GM19035 (cell line): ENCODE measurements around the gene KLHL26.

Experiments used
- ATAC-seq: cut with Tn5 transposase; IDR thresholded peaks from one replicate; pipeline ENCODE4 v1.9.1; 2021; ENCODE audit not compliant: unreplicated experiment

Gene KLHL26

GRCh38 chr19:18683109-18683957, 46.5 kb downstream of the KLHL26 start, which contains the start of gene CRTC1:
TSS of gene CRTC1 (plus strand) at chr19:18683680. CDS start at chr19:18683703, 23 bp downstream.
- peak; percentile 79 for ATAC-seq

DNA sequence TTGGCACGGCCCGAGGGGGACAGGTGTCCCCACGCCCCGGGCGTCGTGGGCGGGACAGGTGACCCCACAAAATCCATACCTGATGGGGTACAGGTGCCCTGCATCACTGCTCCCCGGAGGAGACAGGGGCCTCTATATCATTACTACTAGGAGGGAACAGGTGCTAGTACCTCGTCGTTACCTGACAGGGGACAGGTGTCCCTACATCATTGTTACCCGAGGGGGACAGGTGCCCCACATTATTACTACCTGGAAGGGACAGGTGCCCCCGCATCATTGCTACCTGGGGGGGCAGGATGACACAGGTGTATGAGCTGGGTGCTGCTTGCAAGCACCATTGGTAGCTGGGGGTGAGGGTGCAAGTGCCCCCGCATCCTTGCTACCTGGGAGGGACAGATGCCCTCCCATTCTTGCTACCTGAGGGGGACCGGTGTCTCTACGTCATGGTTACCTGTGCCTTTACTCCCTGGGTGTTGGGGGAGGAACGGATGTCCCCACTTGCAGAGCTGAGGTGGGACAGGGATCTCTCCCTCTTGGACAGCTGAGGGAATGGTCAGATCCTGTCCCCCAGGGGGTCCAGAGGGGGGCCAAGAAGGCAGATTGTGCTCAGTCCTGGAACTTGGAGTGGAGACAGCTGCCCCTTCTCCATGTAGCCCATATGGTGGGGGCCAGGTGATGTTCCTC, 47.3 kb downstream of the KLHL26 start:
- ATAC-seq: peak; percentile 5

DNA sequence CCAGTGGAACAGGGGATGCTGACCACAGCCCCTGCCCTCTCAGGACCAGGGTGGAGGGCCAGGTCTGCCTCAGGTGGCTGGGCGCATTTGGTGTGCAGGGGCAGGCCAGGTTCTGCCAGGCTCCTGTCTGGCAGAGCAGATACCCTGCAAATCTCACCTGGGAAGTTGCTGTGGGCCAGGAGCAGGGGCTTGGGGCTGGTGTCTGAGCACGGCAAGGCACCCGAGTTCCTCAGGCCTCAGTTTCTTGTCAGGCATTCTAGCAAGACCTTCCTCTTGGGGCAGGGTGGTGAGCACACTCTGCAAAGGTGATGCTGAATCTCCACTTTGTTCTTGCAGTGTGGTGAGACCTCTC, 47.8 kb downstream of the KLHL26 start:
- ATAC-seq: no peak

DNA sequence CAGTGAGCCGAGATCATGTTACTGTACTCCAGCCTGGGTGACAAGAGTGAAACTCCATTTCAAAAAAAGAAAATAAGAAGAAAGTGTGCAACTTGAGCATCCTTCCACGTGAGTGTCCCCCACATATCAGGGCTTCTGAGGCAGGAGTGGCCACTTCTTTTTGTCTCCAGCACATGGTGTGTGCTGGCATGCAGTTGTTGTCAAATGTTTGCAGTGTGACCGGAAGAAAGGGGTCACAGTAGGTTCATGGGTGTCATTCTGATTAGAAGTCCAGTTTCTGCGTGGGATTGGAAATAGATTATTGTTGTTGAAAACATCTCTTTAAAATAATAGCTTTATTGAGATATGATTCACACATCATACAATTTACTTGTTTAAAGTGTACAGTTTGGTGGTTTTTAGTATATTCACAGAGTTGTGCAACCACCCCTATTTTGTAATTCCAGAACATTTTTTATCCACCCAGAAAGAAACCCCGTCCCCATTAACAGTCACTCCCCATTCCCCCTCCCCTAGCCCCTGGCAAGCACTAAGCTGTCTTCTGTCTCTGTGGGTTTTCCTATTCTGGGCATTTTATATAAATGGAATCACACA, 48.9 kb downstream of the KLHL26 start:
- no peak for ATAC-seq

DNA sequence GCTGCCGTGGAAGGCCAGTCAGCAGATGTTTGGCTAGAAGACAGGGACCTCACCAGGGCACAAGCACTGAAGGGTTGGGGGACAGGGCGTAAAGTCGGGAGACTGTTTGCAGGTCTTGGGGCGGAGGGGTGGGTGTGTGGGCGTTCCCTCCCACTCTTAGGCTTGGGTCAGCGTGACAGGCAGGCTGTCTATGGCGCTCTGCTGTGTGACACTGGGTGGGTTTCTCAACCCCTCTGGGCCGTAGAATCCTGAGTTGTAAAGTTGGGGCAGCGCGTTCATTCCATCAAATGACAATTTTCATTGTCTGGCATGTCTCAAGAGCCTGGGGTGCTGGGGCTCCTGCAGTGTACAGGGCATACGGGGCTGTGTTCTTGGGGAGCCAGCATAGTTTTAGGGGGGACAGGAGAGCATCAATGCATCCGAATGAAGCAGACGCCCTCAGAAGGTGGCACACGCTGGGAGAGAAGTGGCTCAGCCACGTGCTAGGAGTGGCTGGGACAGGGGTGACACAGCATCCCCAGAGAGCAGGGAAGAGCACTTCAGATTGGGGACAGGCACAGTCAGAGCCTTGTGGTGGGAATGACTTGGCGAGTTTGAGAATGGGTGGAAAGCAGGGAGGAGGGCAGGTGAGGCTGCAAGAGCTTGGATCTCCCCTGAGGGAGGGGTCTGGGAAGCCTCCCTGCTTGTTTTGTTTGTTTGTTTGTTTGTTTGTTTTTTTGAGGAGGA, 51.1 kb downstream of the KLHL26 start:
- ATAC-seq: no peak

DNA sequence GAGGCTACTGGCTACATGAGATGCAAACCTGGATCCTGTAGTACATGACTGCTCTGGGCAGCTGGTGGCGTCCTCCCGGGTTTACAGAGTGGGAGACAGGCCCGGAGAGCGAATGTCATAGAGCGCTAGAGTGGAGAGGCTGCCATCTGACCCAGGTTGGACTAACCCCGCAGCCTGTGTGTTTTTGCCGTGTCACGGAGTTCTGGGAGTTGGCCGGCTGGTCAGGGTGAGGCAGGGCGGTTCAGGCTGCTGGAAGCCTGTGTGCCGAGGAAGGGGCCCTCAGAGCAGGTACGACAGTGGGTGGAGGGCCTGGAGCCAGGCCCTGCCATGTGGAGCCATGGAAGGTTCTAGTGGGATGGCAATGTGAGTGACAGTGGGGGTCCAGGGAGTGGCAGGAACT, 59.2 kb downstream of the KLHL26 start:
- ATAC-seq: no peak

DNA sequence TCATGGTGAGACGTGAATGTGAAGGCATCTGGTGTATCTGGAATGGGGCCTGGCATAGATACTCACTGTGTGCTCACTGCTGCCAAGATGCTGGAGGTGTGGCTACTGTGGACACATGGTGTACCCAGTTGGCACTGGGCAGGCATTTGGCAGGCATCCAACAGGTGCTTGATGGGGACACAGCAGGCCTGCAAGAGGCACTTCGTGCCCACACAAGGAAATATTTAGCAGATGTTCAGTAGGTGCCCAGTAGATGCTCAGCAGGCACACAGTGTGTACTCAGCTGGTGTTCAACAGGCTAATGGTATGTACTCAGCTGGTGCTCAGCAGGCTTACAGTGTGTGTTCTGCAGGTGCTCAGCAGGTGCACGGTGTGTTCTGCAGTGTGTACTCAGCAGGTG, 60.9 kb downstream of the KLHL26 start:
- no peak for ATAC-seq

GRCh38 chr19:18698321-18699167, 61.7 kb downstream of the KLHL26 start:
- no peak for ATAC-seq

GRCh38 chr19:18699403-18700054, 62.7 kb downstream of the KLHL26 start:
- ATAC-seq: no peak

DNA sequence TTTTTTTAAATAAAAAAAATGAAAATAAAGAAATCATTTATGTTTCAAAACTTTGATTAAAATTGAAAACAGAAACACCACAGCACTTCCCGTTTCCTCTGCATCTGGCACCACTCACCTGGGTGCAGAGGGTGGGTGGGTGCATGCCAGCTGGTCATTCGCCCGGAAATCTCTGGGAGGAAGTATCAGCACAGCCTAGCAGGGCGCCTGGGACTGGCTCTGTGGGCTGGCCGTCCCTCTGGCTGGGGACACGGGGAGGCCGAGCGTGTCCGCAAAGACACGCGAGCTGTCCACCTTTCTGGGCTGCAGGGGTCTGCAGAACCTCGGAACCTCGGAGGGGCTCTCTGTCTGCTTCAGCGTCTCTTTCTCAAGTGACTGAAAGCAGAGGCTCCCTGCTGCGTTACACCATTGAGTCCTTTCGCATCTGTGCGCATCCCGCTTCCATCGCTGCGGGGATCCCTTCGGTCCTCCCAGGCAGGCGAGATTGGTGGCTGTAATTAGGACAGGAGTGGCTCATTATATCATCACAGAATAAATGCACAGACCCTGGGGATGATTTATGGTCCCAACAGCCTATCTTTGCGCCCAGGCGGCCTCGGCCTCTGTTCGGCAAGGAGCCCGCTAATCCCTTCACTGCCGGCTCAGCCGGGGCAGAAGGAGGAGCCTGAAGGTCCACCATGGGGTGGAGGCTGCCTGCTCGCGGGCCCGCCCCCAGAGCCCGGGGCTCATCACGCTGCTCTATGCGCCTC, 63.8 kb downstream of the KLHL26 start:
- peak; percentile 65 for ATAC-seq

DNA sequence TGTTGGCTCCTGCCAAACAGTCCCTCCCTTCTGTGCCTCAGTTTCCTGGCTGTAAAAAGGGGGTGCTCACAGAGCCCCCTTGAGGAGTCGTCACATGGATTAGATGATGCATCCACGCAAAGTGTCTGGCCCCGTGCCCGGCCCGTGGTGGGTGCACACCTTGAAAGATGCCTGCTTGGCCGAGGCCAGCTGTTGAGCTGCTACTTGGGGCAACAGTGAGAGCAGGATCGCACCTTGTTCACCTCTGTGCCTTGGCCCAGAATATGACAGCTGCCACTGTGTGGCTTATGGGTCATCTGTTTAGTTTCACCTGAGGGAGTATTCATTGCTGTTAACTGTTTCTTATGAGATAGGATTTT, 64.4 kb downstream of the KLHL26 start:
- ATAC-seq: no peak

DNA sequence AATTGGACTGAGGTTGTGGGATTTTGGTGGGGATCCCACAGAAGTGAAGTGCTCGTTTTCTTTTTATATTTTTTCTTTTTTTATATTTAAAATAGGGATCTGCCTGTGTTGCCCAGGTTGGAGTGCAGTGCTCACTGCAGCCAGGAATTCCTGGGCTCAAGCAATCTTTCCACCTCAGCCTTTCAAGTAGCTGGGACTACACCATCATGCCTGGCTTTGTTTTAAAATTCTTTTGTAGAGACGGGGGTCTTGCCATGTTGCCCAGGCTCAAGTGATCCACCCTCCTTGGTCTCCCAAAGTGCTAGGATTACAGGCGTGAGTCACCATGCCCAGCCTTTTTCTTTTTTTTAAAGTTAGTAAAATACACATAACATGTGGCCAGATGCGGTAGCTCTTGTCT, 67.2 kb downstream of the KLHL26 start:
- no peak for ATAC-seq

DNA sequence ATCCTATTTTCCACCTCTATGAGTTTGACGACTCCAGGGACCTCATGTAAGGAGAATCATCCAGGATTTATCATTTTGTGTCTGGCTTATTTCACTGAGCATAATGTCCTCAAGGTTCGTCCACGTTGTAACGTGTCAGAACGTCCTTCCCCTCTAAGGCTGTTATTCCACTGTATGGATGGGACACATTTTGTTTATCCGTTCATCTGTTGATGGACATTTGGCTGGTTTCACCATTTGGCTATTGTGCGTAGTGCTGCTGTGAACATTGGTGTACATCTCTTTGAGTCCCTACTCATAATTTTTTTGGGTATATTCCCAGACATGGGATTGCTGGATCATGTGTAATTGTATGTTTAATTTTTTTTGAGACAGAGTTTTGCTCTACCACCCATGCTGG, 68.1 kb downstream of the KLHL26 start:
- ATAC-seq: no peak

- no peak for ATAC-seq
Measured at GRCh38 chr19:18708452-18709231, 71.8 kb downstream of the KLHL26 start.

DNA sequence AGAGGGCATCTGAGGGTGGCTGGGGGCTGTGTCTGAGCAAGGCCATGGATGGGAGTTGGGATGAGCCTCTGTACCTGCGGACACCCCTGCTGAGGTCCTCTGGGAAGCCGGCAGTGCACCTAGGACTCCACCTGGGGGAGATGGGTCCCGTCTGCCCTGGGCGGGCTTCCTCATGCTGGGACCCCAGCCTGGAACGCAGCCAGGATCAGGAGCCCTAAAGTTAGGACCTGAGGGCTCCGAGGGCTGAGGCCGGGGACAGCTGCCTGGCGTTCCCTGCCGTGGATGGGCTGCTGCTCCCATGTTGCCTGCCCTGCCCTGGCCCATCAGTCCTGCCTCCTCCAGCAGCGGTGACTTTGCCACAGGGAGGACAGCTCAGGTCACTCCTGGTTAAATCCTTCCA, 72.7 kb downstream of the KLHL26 start:
- ATAC-seq: no peak

DNA sequence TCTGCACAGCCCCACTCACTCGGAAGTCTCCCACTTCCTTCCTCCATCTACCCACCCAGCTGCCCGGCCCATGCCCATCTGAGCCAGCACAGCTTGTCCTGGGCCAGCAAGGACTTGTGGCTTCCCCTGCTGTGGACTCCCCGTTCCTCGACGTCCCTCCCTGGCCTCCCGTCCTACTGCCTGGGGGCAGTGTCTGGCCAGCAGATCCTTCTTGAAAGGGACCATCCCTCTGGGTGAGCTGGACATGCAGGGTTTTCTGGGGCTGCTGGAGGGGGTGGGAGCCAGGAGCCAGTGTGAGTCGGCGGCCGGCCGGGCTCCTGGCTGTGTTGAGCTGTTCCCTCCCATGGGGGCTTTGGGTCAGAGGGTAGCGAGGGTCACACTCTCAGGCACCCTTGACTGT, 73.4 kb downstream of the KLHL26 start:
- no peak for ATAC-seq

DNA sequence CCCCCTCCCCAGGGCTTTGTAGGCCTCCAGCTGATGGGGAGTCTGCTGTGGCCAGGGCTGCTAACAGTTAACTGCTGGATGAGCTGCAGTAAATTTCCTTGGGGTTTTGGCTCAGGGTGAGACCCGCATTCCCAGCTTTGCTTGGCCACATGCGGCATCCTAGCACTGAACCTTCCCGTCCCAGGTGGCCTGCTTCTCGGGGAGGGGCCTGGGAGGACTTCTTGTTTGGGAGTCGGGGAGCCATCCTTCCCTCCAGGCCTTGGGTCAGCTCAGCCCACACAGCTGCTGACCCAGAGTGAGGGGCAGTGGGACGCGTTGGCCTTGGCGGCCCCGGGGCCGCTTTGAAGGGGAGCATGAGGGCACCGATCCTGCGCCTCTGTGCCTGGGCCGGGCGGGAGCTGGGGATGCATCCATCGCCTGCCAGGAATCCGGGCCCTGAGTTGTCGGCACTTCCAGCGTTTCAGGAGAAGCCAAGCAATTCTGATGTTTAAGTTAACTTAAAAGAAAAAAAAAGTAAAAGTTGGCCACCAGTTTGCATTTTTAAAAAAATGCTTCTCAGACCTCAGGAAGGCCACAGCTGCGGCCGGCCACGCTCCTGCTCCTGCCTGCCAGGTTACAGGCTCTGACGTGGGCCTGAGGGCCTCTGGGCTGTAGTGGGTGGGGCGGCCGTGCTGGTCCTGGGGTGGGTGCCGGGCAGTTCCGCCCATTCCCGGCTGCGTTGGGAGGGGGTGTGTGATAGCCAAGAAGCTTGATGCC, 74.3 kb downstream of the KLHL26 start:
- ATAC-seq: no peak

GRCh38 chr19:18711893-18712292, 75.1 kb downstream of the KLHL26 start:
- ATAC-seq: no peak
